Heart left ventricle (tissue), 16 donors: ENCODE data around the gene MID1. TPM values are rescaled to one million over a fixed set of nuclear protein-coding genes. Genes with fewer than 3 reads are reported as not detected.

ENCODE experiments used
- ATAC-seq, 4 donors: fragments of 200-7000 bp; cut with Tn5 transposase; one replicate each; pipeline ENCODE4 v1.9.1; 2020 to 2022; ENCODE audit warnings: moderate library complexity in 4 of 4, mild to moderate bottlenecking in 3 of 4, moderate number of reproducible peaks in 1 of 4
- DNase-seq, 5 donors: peaks; one replicate each; pipeline ENCODE4 v3.0.0-alpha.2; 2020
- H3K27ac ChIP-seq, 12 donors: fragments of 200-600 bp; sonication (generic) in 4 of 12; one replicate each; pipeline versions ENCODE4 v1.5.0 to v1.8.0; 2016 to 2022; ENCODE audit warnings: mild to moderate bottlenecking in 2 of 12
- H3K27me3 ChIP-seq, 9 donors: fragments of 200-600 bp; sonication (generic) in 2 of 9; one replicate each; pipeline versions ENCODE4 v1.5.1 to v1.8.0; 2016 to 2022; ENCODE audit warnings: mild to moderate bottlenecking in 3 of 9
- H3K36me3 ChIP-seq, 9 donors: fragments of 200-600 bp; sonication (generic) in 2 of 9; one replicate each; pipeline versions ENCODE4 v1.5.0 to v1.8.0; 2018 to 2022; ENCODE audit warnings: mild to moderate bottlenecking in 2 of 9
- H3K4me1 ChIP-seq, 12 donors: fragments of 200-600 bp; sonication (generic) in 4 of 12; one replicate each; pipeline versions ENCODE4 v1.5.0 to v1.8.0; 2016 to 2022; ENCODE audit warnings: mild to moderate bottlenecking in 3 of 12
- H3K4me3 ChIP-seq, 12 donors: fragments of 200-600 bp; sonication (generic) in 4 of 12; one replicate each; pipeline versions ENCODE4 v1.5.0 to v1.8.0; 2017 to 2022; ENCODE audit warnings: mild to moderate bottlenecking in 9 of 12, moderate library complexity in 4 of 12
- H3K9me3 ChIP-seq, 12 donors: fragments of 200-600 bp; sonication (generic) in 4 of 12; one replicate each; pipeline versions ENCODE4 v1.5.0 to v1.8.0; 2016 to 2022; ENCODE audit warnings: mild to moderate bottlenecking in 1 of 12
- POLR2A ChIP-seq, 2 donors: fragments of 450-650 bp; IDR thresholded peaks; one replicate each; pipeline ENCODE4 v1.6.1; 2017; ENCODE audit warnings: antibody characterized with exemption in 2 of 2, mild to moderate bottlenecking in 2 of 2, moderate library complexity in 2 of 2
- WGBS, 4 donors: extraction: QIAGEN DNeasy Blood & Tissue Kit in 2 of 4; methylation state at CpG; one replicate each; pipeline versions ENCODE4 v1.1.5 to v1.1.7; 2013 to 2018; 5-methylcytosine and 5-hydroxymethylcytosine counted together
- intact Hi-C, 10 donors: fragments of 100-400 bp; cut with DNase I; formaldehyde crosslinking; loops; one replicate each; pipeline versions ENCODE4 v1.11.1 to v1.14.2; 2022
- polyA plus RNA-seq, 2 donors: library from polyadenylated mRNA; stranded (reverse); fragments of 200-250 nt; gene quantifications; one replicate each; pipeline ENCODE4 v1.2.3, GENCODE V29; 2013
- total RNA-seq, 9 donors: library from RNA; depleted of rRNA in 2 of 9; stranded (reverse); fragments of >200 nt in 2 of 9; fragmentation: NEBNext Ultra II Directional in 3 of 9; extraction: Animal tissue kit (Norgen Biotek cat#: 25700) in 3 of 9; gene quantifications; one replicate each; pipeline versions ENCODE4 v1.1.0 to v1.2.4, GENCODE V29; 2016 to 2023
- TF ChIP-seq, protein P1 (sequence below), 12 donors: fragments of 200-600 bp; sonication (generic) in 4 of 12; IDR thresholded peaks; one replicate each; pipeline versions ENCODE4 v1.5.0 to v1.8.0; 2018 to 2022; ENCODE audit warnings: antibody characterized with exemption in 12 of 12, mild to moderate bottlenecking in 5 of 12
- donor health status: ischemic (EF 13 %, LVEDD 7.1; RV severe dilation, severe dysfunction).
- donor health status: healthy with polysubstance abuse.
- donor health status: DM: no; HTN: yes; CAD: no.
- donor health status: DM: no; HTN: no; CAD: no.
- donor health status: ischemic (EF 25% LVEDD 6.9; RV normal size, moderate dysfunction).
- donor health status: ischemic (EF 25% LVEDD 5.7; RV mildly dilated, moderate dysfunction).
- donor health status: healthy.
- donor health status: DM: yes; HTN: yes; CAD: no.
- donor health status: ischemic (EF 35%, LVEDD 5.7; RV mildly dilated, moderate dysfunction).
- donor health status: nonischemic (EF 11% LVEDD 7.7; RV severe dilation, severe dysfunction).
- donor health status: DM: yes; HTN: yes; CAD: no.
- donor health status: PGD.
- donor health status: ischemic (EF 29% LVEDD 5.4; RV normal size, mild dysfunction).
- donor health status: nonischemic (EF 23%, LVEDD 6.1; RV moderate dilation, normal function).

MID1 gene
- total and polyA plus RNA-seq, 11 donors = 1.6 to 18.7 (median 4.8) TPM

DNA sequence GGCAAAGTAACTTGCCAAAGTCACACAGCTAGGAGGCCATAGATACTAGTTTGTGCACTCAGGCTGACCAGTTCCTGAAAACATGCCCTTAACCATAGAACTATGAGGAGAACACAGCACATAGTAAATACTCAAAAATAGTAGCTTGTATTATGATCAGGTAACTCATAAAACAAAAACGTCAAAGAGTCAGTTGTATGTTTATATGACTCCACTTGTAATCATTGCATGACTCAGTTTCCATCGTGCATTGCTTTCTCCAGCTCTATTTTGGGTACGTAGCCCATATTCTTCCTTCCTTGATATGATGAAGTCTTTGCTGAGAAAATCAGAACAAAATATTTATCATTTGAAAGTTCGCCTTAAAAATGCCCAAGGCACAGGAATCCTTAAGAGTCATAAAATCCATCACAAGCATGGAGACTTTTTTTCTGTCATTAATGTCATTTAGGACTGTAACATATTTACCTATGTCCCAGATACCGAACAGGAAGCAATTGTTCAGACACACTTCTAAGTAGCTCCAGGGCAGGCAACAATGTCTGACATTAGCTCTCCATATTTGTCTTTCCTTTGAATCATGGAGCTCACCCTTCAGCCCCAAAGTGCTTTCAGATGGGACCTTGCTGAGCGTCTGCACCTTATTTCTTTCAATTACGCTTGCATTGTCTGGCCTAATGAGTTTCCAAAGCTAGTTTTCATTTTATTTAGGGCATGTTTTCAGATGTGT, 11.2 kb upstream of the MID1 start:
- no peak overlapping the region for H3K27ac ChIP-seq
- H3K4me1 ChIP-seq = peaks cover 0 to 12% (median 0%) of the 10 kb centered on the region in 12 donors
- H3K36me3 ChIP-seq = no peaks in the 10 kb centered on the region
- TF ChIP-seq, protein P1, sequence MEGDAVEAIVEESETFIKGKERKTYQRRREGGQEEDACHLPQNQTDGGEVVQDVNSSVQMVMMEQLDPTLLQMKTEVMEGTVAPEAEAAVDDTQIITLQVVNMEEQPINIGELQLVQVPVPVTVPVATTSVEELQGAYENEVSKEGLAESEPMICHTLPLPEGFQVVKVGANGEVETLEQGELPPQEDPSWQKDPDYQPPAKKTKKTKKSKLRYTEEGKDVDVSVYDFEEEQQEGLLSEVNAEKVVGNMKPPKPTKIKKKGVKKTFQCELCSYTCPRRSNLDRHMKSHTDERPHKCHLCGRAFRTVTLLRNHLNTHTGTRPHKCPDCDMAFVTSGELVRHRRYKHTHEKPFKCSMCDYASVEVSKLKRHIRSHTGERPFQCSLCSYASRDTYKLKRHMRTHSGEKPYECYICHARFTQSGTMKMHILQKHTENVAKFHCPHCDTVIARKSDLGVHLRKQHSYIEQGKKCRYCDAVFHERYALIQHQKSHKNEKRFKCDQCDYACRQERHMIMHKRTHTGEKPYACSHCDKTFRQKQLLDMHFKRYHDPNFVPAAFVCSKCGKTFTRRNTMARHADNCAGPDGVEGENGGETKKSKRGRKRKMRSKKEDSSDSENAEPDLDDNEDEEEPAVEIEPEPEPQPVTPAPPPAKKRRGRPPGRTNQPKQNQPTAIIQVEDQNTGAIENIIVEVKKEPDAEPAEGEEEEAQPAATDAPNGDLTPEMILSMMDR (IDR thresholded peaks at IDR 0.05) = no peak
- no peak for TF ChIP-seq POLR2A (IDR thresholded peaks at IDR 0.05)
- no peaks in the 10 kb centered on the region for H3K9me3 ChIP-seq
- ATAC-seq (no peak), DNase-seq (no peak)
- H3K4me3 ChIP-seq = no peak overlapping the region
- H3K27me3 ChIP-seq = no peaks in the 10 kb centered on the region
- 74 to 94% (median 87%) methylated on average over 7 of the region's 7 CpGs for WGBS, 4 donors
- intact Hi-C loops = loop anchor here in 2 of 10 donors (10.0 kb wide), 2 partner anchors 473 to 647 kb away; no protein-coding TSS in a partner anchor

DNA sequence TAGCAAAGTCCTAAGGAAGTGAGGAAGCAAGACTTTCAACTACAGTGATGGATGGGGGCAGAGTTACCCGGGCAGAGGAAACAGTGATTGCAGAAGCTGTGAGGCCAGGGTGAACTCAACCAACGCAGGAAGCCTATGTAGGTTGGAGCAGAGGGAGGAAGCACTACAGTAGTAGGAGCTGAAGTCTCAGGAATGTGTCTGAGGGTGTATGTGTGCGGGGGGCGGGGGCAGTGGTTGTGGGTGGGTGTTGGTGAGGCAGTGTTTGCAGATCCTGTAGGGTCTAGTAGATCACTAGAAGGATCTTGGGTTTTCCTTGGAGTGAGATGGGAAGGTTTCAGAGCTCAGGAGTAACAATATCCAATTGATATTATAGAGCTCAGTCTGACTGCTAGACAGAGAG, 9.9 kb upstream of the MID1 start:
- TF ChIP-seq, protein P1 (IDR thresholded peaks at IDR 0.05) = no peak
- no peak for TF ChIP-seq POLR2A (IDR thresholded peaks at IDR 0.05)
- Histone ChIP-seq H3K4me3 (no peak overlapping the region), H3K27me3 (no peaks in the 10 kb centered on the region), H3K27ac (no peak overlapping the region), H3K4me1 (peaks cover 0 to 12% (median 0%) of the 10 kb centered on the region in 12 donors), H3K36me3 (no peaks in the 10 kb centered on the region), H3K9me3 (no peaks in the 10 kb centered on the region)
- DNase-seq (no peak), ATAC-seq (no peak)
- WGBS, 4 donors = 49 to 78% (median 64%) methylated on average over 4 of the region's 4 CpGs
- intact Hi-C loops = loop anchor here in 2 of 10 donors (10.0 kb wide), 2 partner anchors 474 to 646 kb away; no protein-coding TSS in a partner anchor

- WGBS, 4 donors = 88 to 97% (median 93%) methylated on average over 3 of the region's 3 CpGs
- intact Hi-C loops = loop anchor here in 3 of 10 donors (5.0 to 10.0 kb wide), 3 partner anchors 438 to 645 kb away; no protein-coding TSS in a partner anchor
- no peaks in the 10 kb centered on the region for H3K36me3 ChIP-seq
Observed at GRCh38 chrX:10629905-10630304, 9.5 kb upstream of the MID1 start.

GRCh38 chrX:10628906-10629305, 8.5 kb upstream of the MID1 start:
- ATAC-seq (no peak), DNase-seq (no peak)
- no peak overlapping the region for H3K4me3 ChIP-seq
- no peaks in the 10 kb centered on the region for H3K27me3 ChIP-seq
- 76 to 97% (median 85%) methylated on average over 3 of the region's 3 CpGs for WGBS, 4 donors
- TF ChIP-seq, protein P1 (IDR thresholded peaks at IDR 0.05) = no peak
- no peak for TF ChIP-seq POLR2A (IDR thresholded peaks at IDR 0.05)
- H3K4me1 ChIP-seq = peaks cover 0 to under 1% (median 0%) of the 10 kb centered on the region in 12 donors
- intact Hi-C loops = loop anchor here in 1 of 10 donors (5.0 kb wide), 1 partner anchor 437 kb away; no protein-coding TSS in a partner anchor
- no peak overlapping the region for H3K27ac ChIP-seq
- no peaks in the 10 kb centered on the region for H3K36me3 ChIP-seq
- H3K9me3 ChIP-seq = no peaks in the 10 kb centered on the region

More at GRCh38 chrX:10629905-10630304, 9.5 kb upstream of the MID1 start:
- no peaks in the 10 kb centered on the region for H3K9me3 ChIP-seq
- H3K27ac ChIP-seq = no peak overlapping the region
- TF ChIP-seq POLR2A (IDR thresholded peaks at IDR 0.05) = no peak
- TF ChIP-seq, protein P1 (IDR thresholded peaks at IDR 0.05) = no peak
- H3K4me3 ChIP-seq = no peak overlapping the region
- H3K27me3 ChIP-seq = no peaks in the 10 kb centered on the region
- DNase-seq (no peak), ATAC-seq (no peak)
- peaks cover 0 to 9% (median 0%) of the 10 kb centered on the region in 12 donors for H3K4me1 ChIP-seq
